Chondrocyte (in vitro differentiated cells): ENCODE results near the gene COL5A1. TPM values are rescaled to one million over a fixed set of nuclear protein-coding genes. Genes with fewer than 3 reads are reported as not detected.

Source experiments
- DNase-seq: peaks from one replicate; pipeline ENCODE4 v3.0.0; 2021; ENCODE audit warnings: mixed read lengths, low spot score
- H3K27ac Mint-ChIP-seq: one replicate; pipeline ENCODE4 v1.8.0; 2021; ENCODE audit warnings: mild to moderate bottlenecking, moderate library complexity, mixed read lengths; ENCODE audit not compliant: unreplicated experiment
- H3K27me3 Mint-ChIP-seq: 2 replicates; pipeline ENCODE4 v1.8.0; 2021; ENCODE audit warnings: low read depth, mixed read lengths
- H3K36me3 Mint-ChIP-seq: 2 replicates; pipeline ENCODE4 v1.8.0; 2021; ENCODE audit warnings: low read depth, mixed read lengths
- H3K4me1 Mint-ChIP-seq: 2 replicates; pipeline ENCODE4 v1.8.0; 2021; ENCODE audit warnings: low read depth, mild to moderate bottlenecking, mixed read lengths
- H3K4me3 Mint-ChIP-seq: one replicate; pipeline ENCODE4 v1.8.0; 2021; ENCODE audit warnings: mild to moderate bottlenecking, moderate library complexity, mixed read lengths; ENCODE audit not compliant: unreplicated experiment
- H3K9me3 Mint-ChIP-seq: 2 replicates; pipeline ENCODE4 v1.8.0; 2021; ENCODE audit warnings: low read depth, mixed read lengths
- CTCF ChIP-seq: fragments of 200-600 bp; sonication (generic); IDR thresholded peaks from 2 replicates; pipeline ENCODE4 v1.5.0; 2021; ENCODE audit warnings: antibody characterized with exemption, mild to moderate bottlenecking, moderate library complexity
- total RNA-seq: library from RNA; stranded (reverse); gene quantifications from 3 replicates; pipeline ENCODE4 v1.2.1, GENCODE V29; 2021

The COL5A1 gene
- total RNA-seq, 1 donor from 2014 or later = 2,235 TPM

GRCh38 chr9:134617246-134617645, 24.4 kb upstream of the COL5A1 start:
- Mint-ChIP-seq H3K9me3 (peaks cover 15% of the 10 kb centered on the region), H3K36me3 (peaks cover 6% of the 10 kb centered on the region), H3K27me3 (no peaks in the 10 kb centered on the region), H3K27ac (peak overlapping the region; percentile 84), H3K4me3 (no peak overlapping the region), H3K4me1 (peaks cover 47% of the 10 kb centered on the region)
- TF ChIP-seq CTCF = no peak
- DNase-seq = no peak

DNA sequence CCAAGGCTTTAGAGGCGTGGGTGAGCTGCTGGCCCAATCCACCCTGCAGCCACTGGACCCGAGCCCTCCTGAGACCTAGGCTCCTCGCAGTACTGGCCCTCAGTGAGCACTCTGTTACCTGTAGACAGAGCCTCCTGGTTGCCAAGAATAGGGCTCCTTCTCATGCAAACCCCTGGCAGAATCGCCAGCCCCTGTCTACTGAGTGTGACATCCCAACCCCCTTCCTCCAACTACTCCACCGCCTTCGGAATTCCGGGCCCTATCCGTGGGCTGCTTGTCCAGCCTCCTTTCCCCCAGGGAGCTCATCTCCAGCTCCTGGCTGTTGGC, 23.8 kb upstream of the COL5A1 start:
- H3K4me3 Mint-ChIP-seq = no peak overlapping the region

DNA sequence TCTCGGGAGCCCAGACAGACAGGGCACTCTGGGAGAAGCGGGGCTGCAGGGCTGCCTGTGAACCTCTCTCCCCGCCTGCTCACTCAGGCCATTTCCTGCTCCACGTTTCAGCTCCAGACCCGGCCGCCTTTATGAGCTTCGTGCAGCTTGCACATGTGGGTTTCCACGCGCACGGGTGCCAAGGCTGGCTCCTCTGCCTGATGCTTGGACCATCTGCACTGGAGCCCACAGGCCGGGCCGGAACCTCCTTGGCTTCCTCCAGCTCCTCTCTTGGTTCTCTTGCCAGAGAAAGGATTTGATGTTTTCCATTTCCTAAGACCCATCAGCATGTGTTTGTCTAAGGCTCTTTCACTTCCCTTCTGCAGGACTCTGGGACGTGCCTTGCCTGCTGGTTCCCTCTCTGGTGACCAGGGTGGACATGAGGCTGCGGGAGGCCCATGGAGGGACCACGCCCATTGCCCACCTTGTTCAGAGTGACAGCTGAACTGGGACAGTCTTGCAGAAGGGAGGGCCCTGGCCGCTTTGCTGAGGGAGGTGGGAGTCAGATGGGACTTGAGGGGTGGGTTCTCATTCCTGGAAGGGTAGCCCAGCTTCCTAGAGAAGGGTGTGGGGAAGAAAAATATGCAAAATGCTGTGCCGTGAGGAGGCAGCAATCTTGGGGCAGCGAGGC, 23.3 kb upstream of the COL5A1 start:
- H3K27me3 Mint-ChIP-seq = no peaks in the 10 kb centered on the region
- no peak for DNase-seq
- no peak overlapping the region for H3K4me3 Mint-ChIP-seq
- H3K9me3 Mint-ChIP-seq = peaks cover 9% of the 10 kb centered on the region
- peaks cover 55% of the 10 kb centered on the region for H3K4me1 Mint-ChIP-seq
- peaks cover 2% of the 10 kb centered on the region for H3K36me3 Mint-ChIP-seq
- TF ChIP-seq CTCF = no peak
- H3K27ac Mint-ChIP-seq = peak overlapping the region; percentile 12

More for the DNA sequence above, 23.8 kb upstream of the COL5A1 start:
- Mint-ChIP-seq H3K36me3 (peaks cover 2% of the 10 kb centered on the region), H3K4me1 (peaks cover 51% of the 10 kb centered on the region), H3K27me3 (no peaks in the 10 kb centered on the region), H3K9me3 (peaks cover 10% of the 10 kb centered on the region), H3K27ac (no peak overlapping the region)
- TF ChIP-seq CTCF = no peak
- peak; percentile 79 for DNase-seq

GRCh38 chr9:134618833-134619447, 22.7 kb upstream of the COL5A1 start:
- Mint-ChIP-seq H3K4me3 (no peak overlapping the region), H3K36me3 (peaks cover 1% of the 10 kb centered on the region), H3K27ac (peak overlapping the region; percentile 12), H3K27me3 (no peaks in the 10 kb centered on the region), H3K9me3 (peaks cover 5% of the 10 kb centered on the region), H3K4me1 (peaks cover 59% of the 10 kb centered on the region)
- TF ChIP-seq CTCF = no peak
- DNase-seq = no peak

DNA sequence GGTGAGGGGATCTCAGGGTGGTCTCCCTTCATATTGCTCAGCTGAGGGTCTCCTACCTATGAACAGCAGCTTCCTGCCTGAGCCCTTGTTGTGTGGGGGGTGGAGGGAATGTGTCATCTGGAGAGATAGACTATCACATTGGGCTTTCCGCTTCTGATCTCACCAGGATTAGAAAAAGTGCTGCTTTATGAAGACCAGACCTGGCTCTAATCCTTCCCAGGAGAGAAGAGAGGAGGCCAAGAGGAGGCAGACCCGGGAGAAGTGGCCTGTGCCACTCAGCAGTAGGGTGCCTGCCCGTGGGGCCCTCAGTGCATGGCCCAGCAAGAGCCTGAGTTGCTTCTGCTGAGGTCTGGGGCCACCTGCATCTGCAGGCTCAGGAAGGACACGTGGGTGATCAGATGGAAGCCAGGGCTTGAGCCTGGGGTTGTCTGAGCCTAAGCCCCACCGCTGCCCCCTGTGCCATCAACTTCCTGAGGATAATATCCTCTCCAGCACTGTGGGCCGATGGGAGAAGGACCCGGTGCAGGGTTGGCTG, 22.1 kb upstream of the COL5A1 start:
- H3K4me1 Mint-ChIP-seq = peaks cover 64% of the 10 kb centered on the region
- no peak overlapping the region for H3K27ac Mint-ChIP-seq
- no peaks in the 10 kb centered on the region for H3K9me3 Mint-ChIP-seq
- H3K36me3 Mint-ChIP-seq = no peaks in the 10 kb centered on the region
- no peak overlapping the region for H3K4me3 Mint-ChIP-seq
- no peak for TF ChIP-seq CTCF
- H3K27me3 Mint-ChIP-seq = no peaks in the 10 kb centered on the region
- no peak for DNase-seq
